Activated CD4-positive, alpha-beta memory T cell treated with anti-CD3 and anti-CD28 coated beads for 36 hours (primary cell): ENCODE data around the gene GIPC1. TPM values are rescaled to one million over a fixed set of nuclear protein-coding genes. Genes with fewer than 3 reads are reported as not detected.
"Not testable (repeated sequence)": the region's sequence is repeated elsewhere in the genome, so short reads cannot be mapped to it uniquely, and the experiment has no call there.

Source experiments
- CTCF ChIA-PET: fragments of 350-600 bp; sonication (Branson Sonifier 250); formaldehyde crosslinking; loops from one replicate; lab custom pipeline; 2021; ENCODE audit warnings: antibody characterized with exemption, inconsistent platforms; lab: Charles Lee
- POLR2A ChIA-PET: fragments of 350-600 bp; sonication (Branson Sonifier 250); formaldehyde crosslinking; loops from one replicate; lab custom pipeline; 2021; ENCODE audit warnings: antibody characterized with exemption; lab: Charles Lee
- DNase-seq: peaks from one replicate; pipeline ENCODE4 v3.0.0-alpha.2; 2020
- H3K27ac Mint-ChIP-seq: one replicate; pipeline ENCODE4 v1.8.0; 2021; ENCODE audit warnings: mixed read lengths
- H3K27me3 Mint-ChIP-seq: one replicate; pipeline ENCODE4 v1.8.0; 2021; ENCODE audit warnings: mixed read lengths
- H3K36me3 Mint-ChIP-seq: one replicate; pipeline ENCODE4 v1.8.0; 2021; ENCODE audit warnings: mixed read lengths
- H3K4me1 Mint-ChIP-seq: one replicate; pipeline ENCODE4 v1.8.0; 2021; ENCODE audit warnings: low read depth, mixed read lengths
- H3K4me3 Mint-ChIP-seq: one replicate; pipeline ENCODE4 v1.8.0; 2021; ENCODE audit warnings: mild to moderate bottlenecking, mixed read lengths
- H3K9me3 Mint-ChIP-seq: one replicate; pipeline ENCODE4 v1.8.0; 2021; ENCODE audit warnings: mixed read lengths
- intact Hi-C: fragments of 100-400 bp; cut with micrococcal nuclease; formaldehyde crosslinking; loops from one replicate; pipeline ENCODE4 v1.15.1; 2023
- total RNA-seq, 2 experiments: library from RNA; stranded (reverse); gene quantifications; one replicate each; pipeline ENCODE4 v1.2.3, GENCODE V29; 2021

The GIPC1 gene
- total RNA-seq, 2 experiments from 2014 or later = 31.5 to 35.2 TPM

- ChIA-PET POLR2A (no interaction called here), CTCF (no interaction called here)
- DNase-seq = no peak
- Mint-ChIP-seq H3K9me3 (no peaks in the 10 kb centered on the region), H3K27ac (no peak overlapping the region), H3K4me3 (no peak overlapping the region), H3K4me1 (peaks cover 1% of the 10 kb centered on the region), H3K27me3 (no peaks in the 10 kb centered on the region), H3K36me3 (peaks cover 34% of the 10 kb centered on the region)
- intact Hi-C loops = no loop called here
Measured at GRCh38 chr19:14463747-14464146, 32.2 kb downstream of the GIPC1 start.

- intact Hi-C loops, H3K27me3 Mint-ChIP-seq, CTCF ChIA-PET, H3K27ac Mint-ChIP-seq, DNase-seq, POLR2A ChIA-PET, H3K4me3 Mint-ChIP-seq, H3K9me3 Mint-ChIP-seq, H3K4me1 Mint-ChIP-seq: not testable (repeated sequence)
- peaks cover 37% of the 10 kb centered on the region for H3K36me3 Mint-ChIP-seq
Measured at GRCh38 chr19:14462401-14462800, 33.5 kb downstream of the GIPC1 start.

DNA sequence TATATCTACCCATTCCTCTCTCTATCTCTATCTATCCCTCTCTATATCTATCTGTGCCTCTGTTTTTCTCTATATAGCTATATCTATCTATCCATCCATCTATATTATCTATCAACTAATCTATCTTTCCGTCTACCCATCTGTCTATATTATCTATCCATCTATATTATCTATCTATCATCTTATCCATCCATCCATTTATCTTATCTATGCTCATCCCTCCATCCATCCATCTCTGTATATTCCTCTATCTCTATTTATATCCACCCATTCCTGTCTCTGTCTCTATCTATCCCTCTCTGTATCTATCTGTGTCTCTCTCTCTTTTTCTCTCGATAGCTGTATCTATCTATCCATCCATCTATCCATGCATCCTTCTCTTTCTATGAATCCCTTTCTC lies 35.0 kb downstream of the GIPC1 start:
- CTCF ChIA-PET = no interaction called here
- Mint-ChIP-seq H3K4me3 (no peak overlapping the region), H3K36me3 (peaks cover 33% of the 10 kb centered on the region), H3K27ac (no peak overlapping the region), H3K4me1 (peaks cover 1% of the 10 kb centered on the region), H3K27me3 (no peaks in the 10 kb centered on the region), H3K9me3 (no peaks in the 10 kb centered on the region)
- intact Hi-C loops = no loop called here
- DNase-seq = no peak
- POLR2A ChIA-PET = no interaction called here

- Mint-ChIP-seq H3K27me3 (no peaks in the 10 kb centered on the region), H3K27ac (no peak overlapping the region), H3K4me1 (peaks cover 1% of the 10 kb centered on the region), H3K4me3 (no peak overlapping the region), H3K9me3 (no peaks in the 10 kb centered on the region), H3K36me3 (peaks cover 29% of the 10 kb centered on the region)
- ChIA-PET CTCF (interaction anchor here (0.9 to 1.8 kb wide), 3 partner anchors 20 to 53 kb away, joined by 3 to 5 read pairs (median 3); no protein-coding TSS in a partner anchor), POLR2A (interaction anchor here (0.6 kb wide), 1 partner anchor 1385 kb away, joined by 4 read pairs; no protein-coding TSS in a partner anchor)
- DNase-seq = peak; percentile 40
- intact Hi-C loops = no loop called here
Measured at GRCh38 chr19:14459703-14460102, 36.2 kb downstream of the GIPC1 start.

DNA sequence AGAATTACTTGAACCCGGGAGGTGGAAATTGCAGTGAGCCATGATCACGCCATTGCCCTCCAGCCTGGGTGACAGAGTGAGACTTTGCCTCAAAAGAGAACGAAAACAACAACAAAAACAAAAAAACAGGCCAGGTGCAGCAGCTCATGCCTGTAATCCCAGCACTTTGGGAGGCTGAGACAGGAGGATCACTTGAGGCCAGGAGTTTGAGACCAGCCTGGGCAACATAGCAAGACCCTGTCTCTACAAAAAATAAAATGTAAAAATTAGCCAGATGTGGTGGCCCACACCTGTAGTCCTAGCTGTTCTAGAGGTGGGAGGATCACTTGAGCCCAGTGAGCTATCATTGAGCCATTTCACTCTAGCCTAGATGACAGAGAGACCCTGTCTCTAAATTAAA lies 43.6 kb downstream of the GIPC1 start:
- intact Hi-C loops, DNase-seq, H3K27me3 Mint-ChIP-seq, H3K4me3 Mint-ChIP-seq, POLR2A ChIA-PET, H3K9me3 Mint-ChIP-seq, H3K27ac Mint-ChIP-seq, H3K4me1 Mint-ChIP-seq: not testable (repeated sequence)
- CTCF ChIA-PET = interaction anchor here (0.9 kb wide), 1 partner anchor 28 kb away, joined by 3 read pairs; no protein-coding TSS in a partner anchor
- peaks cover 35% of the 10 kb centered on the region for H3K36me3 Mint-ChIP-seq

DNA sequence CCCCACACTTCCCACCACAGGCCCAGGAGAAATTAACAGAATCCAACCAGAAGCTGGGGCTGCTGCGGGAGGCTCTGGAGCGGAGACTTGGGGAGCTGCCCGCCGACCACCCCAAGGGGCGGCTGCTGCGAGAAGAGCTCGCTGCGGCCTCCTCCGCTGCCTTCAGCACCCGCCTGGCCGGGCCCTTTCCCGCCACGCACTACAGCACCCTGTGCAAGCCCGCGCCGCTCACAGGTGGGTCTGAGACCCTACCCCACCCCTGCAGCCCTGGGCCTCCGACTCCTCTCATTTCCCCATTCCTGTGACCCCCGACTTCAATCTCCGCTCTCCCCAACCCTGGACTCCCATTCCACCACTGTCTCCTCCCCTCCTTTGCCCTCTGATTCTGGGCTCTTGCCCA lies 45.1 kb downstream of the GIPC1 start:
- no peak for DNase-seq
- ChIA-PET POLR2A (no interaction called here), CTCF (interaction anchor here (1.0 to 2.7 kb wide), 3 partner anchors 19 to 29 kb away, joined by 3 to 8 read pairs (median 7); no protein-coding TSS in a partner anchor)
- H3K9me3 Mint-ChIP-seq = no peaks in the 10 kb centered on the region
- H3K36me3 Mint-ChIP-seq = peaks cover 45% of the 10 kb centered on the region
- intact Hi-C loops = no loop called here
- H3K27ac Mint-ChIP-seq = no peak overlapping the region
- peaks cover 5% of the 10 kb centered on the region for H3K4me1 Mint-ChIP-seq
- no peaks in the 10 kb centered on the region for H3K27me3 Mint-ChIP-seq
- H3K4me3 Mint-ChIP-seq = no peak overlapping the region

DNA sequence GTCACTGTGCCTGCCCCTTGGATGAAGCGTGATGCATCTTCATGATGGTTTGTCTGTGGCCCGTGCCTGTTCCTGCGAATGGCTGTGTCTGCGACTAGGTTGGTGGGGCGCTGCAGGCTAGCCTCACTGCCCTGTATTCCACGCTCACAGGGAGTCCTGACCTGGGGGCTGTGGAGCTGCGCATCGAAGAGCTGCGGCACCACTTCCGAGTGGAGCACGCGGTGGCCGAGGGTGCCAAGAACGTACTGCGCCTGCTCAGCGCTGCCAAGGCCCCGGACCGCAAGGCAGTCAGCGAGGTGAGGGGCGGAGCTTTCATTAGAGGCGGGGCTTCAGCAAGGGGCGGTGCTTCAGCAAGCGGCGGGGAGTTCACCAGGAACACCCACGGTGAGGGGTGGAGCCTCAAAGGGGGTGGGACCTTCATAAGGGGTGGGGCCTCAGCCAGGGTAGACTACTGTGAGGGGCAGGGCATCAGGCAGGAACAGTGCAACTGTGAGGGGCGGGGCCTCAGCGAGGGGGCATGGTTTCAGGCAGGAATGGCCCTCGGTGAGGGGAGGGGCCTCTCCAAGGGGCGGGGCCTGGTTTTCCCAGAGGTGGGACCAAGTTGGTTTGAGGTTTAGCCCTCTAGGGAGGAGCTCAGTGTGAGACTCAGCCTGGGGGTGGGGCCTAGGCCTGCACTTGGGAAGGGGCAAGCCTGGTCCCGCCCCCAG lies 45.6 kb downstream of the GIPC1 start:
- no peaks in the 10 kb centered on the region for H3K9me3 Mint-ChIP-seq
- intact Hi-C loops = no loop called here
- peak; percentile 87 for DNase-seq
- POLR2A ChIA-PET = interaction anchor here (0.6 kb wide), 1 partner anchor 58 kb away, joined by 5 read pairs; no protein-coding TSS in a partner anchor
- no peaks in the 10 kb centered on the region for H3K27me3 Mint-ChIP-seq
- peaks cover 5% of the 10 kb centered on the region for H3K4me1 Mint-ChIP-seq
- H3K27ac Mint-ChIP-seq = no peak overlapping the region
- peaks cover 45% of the 10 kb centered on the region for H3K36me3 Mint-ChIP-seq
- H3K4me3 Mint-ChIP-seq = no peak overlapping the region
- CTCF ChIA-PET = interaction anchor here (1.0 to 2.7 kb wide), 3 partner anchors 18 to 30 kb away, joined by 3 to 8 read pairs (median 7); no protein-coding TSS in a partner anchor

GRCh38 chr19:14449321-14449720 lies 46.6 kb downstream of the GIPC1 start:
- no peaks in the 10 kb centered on the region for H3K9me3 Mint-ChIP-seq
- ChIA-PET POLR2A (no interaction called here), CTCF (interaction anchor here (2.7 kb wide), 1 partner anchor 31 kb away, joined by 8 read pairs; no protein-coding TSS in a partner anchor)
- DNase-seq = no peak
- peak overlapping the region; percentile 31 for H3K27ac Mint-ChIP-seq
- H3K36me3 Mint-ChIP-seq = peaks cover 47% of the 10 kb centered on the region
- intact Hi-C loops = no loop called here
- H3K27me3 Mint-ChIP-seq = no peaks in the 10 kb centered on the region
- H3K4me3 Mint-ChIP-seq = no peak overlapping the region
- H3K4me1 Mint-ChIP-seq = peaks cover 5% of the 10 kb centered on the region

GRCh38 chr19:14446336-14447036 lies 49.4 kb downstream of the GIPC1 start:
- no peak for DNase-seq
- CTCF ChIA-PET = interaction anchor here (1.5 kb wide), 1 partner anchor 33 kb away, joined by 3 read pairs; no protein-coding TSS in a partner anchor
- peaks cover 61% of the 10 kb centered on the region for H3K36me3 Mint-ChIP-seq
- H3K4me1 Mint-ChIP-seq = peaks cover 11% of the 10 kb centered on the region
- no peak overlapping the region for H3K27ac Mint-ChIP-seq
- intact Hi-C loops = no loop called here
- H3K4me3 Mint-ChIP-seq = no peak overlapping the region
- POLR2A ChIA-PET = no interaction called here
- no peaks in the 10 kb centered on the region for H3K27me3 Mint-ChIP-seq
- H3K9me3 Mint-ChIP-seq = no peaks in the 10 kb centered on the region

- intact Hi-C loops = no loop called here
- peaks cover 29% of the 10 kb centered on the region for H3K4me1 Mint-ChIP-seq
- no peaks in the 10 kb centered on the region for H3K27me3 Mint-ChIP-seq
- H3K4me3 Mint-ChIP-seq = no peak overlapping the region
- CTCF ChIA-PET = no interaction called here
- no peaks in the 10 kb centered on the region for H3K9me3 Mint-ChIP-seq
- H3K36me3 Mint-ChIP-seq = peaks cover 49% of the 10 kb centered on the region
- DNase-seq = no peak
- H3K27ac Mint-ChIP-seq = no peak overlapping the region
- POLR2A ChIA-PET = no interaction called here
Measured at GRCh38 chr19:14443632-14444216, 52.2 kb downstream of the GIPC1 start.

DNA sequence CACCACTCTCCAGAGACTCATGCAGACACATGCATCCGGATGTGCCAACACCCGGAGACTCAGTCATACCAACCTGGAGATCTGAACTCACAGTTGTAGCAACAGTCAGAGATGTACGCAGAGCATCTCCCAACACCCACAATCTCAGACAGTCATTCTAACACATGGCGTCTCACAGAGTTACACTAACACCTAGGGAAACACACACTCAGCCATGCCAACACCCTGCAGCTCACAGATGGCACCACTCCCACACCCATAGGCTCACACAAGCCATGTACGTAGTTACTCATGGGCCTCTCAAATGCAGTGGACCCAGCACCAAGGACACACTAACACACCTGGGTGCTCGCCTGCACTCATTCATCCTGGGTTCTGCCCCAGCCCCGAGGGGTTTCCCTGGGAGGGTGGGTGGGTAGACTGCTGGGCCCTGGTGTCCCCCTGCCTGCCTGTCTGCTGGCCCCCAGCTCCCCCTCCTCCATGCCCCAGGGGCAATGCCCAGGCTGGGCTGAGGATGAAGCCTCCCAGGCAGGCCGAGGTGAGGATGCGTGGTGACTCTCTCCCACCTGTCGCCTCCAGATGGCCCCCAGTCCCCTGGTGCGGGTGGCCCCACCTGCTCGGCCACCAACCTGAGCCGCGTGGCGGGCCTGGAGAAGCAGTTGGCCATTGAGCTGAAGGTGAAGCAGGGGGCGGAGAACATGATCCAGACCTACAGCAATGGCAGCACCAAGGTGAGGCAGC lies 52.9 kb downstream of the GIPC1 start:
- H3K27me3 Mint-ChIP-seq = no peaks in the 10 kb centered on the region
- POLR2A ChIA-PET = no interaction called here
- H3K27ac Mint-ChIP-seq = no peak overlapping the region
- peaks cover 30% of the 10 kb centered on the region for H3K4me1 Mint-ChIP-seq
- no peak overlapping the region for H3K4me3 Mint-ChIP-seq
- peaks cover 44% of the 10 kb centered on the region for H3K36me3 Mint-ChIP-seq
- H3K9me3 Mint-ChIP-seq = no peaks in the 10 kb centered on the region
- CTCF ChIA-PET = no interaction called here
- intact Hi-C loops = no loop called here
- DNase-seq = no peak
